GM18873 (cell line): ENCODE measurements around the gene NEXN.

Experiments used
- ATAC-seq: cut with Tn5 transposase; IDR thresholded peaks from one replicate; pipeline ENCODE4 v1.9.1; 2021; ENCODE audit warnings: mild to moderate bottlenecking, moderate library complexity, moderate number of reproducible peaks; ENCODE audit not compliant: unreplicated experiment, low FRiP score

Gene NEXN

DNA sequence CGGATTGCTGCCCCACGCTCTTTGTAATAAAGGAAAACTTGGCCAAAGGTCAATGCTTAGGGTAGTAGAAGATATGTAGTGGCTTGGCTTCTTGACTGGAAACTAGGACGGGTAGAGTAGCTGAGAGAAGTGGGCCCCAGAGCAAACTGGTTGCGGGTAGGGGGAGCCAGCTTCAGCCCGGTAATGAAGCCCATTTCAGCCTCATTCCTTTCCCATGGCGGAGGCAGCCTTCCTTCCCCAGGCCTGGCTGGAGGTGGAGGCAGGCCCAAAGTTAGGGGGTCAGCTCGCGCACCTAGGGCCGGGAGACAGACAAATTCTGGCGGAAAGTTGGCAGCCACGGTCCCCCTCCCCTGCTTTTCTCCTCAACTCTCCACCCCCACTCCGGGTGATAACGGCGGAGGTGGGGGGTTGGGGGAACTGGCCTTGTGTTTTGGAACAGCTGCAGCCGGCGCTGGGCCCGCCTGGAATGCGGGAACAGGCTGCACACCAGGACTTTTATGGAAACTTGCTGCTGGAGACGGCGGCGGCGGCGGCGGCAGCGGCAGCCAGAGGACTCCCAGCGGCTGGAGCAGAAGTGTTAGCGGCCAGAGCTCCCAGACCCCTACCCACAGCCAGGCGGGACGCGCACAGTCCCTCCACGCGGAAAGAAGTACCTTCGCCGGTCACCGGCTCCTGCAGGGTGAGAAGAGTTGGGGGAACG lies at the start of gene NEXN:
TSS of gene NEXN (plus strand) at position 544 of the 700 bp plus-strand sequence. CDS start 27,483 bp downstream, outside the sequence.
- no peak for ATAC-seq

DNA sequence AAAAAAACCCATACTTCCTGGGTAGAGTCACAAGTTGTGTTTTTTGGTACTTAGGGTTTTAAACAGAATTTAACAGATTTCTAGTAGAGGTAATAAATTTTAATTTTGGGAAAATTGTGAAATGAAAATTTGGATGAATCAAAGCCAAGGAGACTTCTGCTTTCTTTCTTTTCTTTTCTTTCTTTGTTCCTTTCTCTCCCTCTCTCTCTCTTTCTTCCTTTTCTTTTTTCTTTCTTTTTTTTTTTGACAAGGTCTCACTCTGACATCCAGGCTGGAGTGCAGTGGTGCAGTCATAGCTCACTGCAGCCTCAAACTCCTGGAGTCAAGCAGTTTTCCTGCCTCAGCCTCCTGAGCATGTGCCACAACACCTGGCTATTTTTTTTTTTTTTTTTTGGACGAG lies 46.9 kb upstream of the NEXN start:
- no peak for ATAC-seq

DNA sequence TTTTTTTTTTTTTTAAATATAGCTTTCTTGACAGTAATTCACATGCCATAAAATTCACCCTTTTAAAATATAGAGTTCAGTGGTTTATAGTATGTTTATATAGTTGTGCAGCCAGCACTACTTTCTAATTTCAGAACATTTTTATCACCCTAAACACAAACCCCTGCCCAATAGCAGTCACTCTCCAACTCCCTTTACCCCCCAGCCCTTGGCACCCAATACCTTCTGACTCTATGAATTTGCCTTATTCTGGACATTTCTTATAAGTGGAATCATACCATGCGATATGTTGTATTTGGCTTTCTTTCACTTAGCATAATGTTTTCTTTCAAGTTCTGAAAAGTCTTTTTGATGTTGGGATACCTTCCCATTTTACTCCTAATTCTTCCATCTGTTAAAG lies 42.5 kb upstream of the NEXN start:
- no peak for ATAC-seq

DNA sequence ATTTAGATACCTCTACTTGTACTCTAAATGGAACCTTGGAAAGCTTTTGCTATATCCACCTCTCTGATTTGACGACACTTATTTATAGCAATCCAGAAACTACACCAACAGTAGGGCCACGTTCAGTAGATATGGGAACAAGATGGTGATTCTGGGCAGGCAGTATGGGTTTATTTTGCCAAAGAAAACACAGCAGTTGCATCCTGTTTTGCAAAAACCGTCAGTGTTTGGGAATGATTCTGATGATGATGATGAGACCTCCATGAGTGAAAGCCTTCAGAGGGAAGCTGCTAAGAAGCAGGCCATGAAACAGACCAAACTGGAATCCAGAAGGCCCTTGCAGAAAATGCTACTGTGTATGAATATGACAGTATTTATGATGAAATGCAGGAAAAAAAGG lies 41.5 kb upstream of the NEXN start:
- ATAC-seq, result no peak

DNA sequence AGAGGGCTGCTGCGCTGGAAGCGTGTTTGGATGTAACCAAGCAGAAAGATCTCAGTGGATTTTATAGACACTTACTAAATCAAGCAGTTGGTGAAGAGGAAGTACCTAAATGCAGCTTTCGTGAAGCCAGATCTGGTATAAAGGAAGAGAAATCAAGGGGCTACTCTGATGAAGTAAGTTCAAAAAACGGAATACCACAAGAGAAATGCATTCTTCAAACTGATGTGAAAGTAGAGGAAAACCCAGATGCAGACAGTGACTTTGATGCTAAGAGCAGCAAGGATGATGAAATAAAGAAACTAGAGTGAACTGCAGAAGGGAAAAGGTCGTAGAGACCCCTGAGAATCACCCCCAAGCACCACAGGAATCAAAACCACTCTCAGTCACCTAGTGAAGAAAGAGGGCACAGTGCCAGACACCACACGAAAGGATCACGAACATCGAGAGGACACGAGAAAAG lies 40.8 kb upstream of the NEXN start:
- ATAC-seq, result no peak

DNA sequence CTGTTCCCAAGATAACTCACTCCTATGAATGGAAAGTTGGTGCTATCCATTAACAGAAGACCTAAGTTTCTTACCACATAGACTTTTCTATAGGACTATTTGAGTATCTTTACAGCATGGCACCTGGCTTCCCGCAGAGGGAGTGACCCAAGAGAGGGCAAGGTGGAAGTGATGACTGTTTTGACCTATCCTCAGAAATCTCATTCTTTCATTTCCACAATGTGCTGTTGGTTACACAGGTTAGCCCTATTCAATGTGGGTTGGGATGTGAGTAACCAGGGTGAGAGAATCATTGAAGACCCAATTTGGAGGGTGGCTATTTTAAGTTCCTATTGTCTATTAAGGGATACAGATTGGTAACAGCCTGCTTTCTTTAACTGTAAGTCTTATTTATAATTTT lies 38.3 kb upstream of the NEXN start:
- no peak for ATAC-seq

DNA sequence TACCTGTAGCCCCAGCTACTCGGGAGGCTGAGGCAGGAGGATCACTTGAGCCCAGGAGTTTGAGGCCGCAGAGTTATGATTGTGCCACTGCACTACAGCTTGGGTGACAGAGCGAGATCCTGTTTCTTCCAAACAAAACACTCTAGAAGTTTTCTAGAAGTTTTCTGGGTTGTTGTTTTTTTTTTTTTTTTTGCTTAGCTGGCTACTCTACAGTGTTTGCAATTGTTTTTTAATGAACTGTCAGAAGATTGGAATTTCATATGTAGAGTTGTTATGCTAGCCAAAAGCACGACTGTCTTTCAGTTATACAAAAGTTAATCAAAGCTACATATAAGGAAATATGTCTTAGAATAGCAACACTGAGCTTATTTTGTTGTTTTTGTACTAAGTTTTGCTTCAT lies 30.9 kb upstream of the NEXN start:
- ATAC-seq, result no peak

DNA sequence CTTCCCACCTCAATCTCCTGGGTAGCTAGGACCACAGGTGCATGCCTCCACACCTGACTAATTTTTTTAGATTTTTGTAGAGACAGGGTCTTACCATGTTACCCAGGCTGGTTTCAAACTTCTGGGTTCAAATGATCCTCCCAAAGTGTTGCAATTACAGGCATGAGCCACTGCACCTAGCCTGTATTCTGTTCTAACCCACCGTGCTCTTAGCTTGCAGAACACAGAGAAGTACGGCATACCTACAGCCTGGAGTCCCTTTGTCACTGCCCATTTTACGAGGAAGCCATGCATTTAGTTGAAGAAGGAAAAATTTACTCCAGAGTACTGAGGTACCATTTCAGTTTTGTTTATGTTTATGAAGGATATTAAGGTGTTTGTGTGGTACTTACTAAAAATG lies 29.7 kb upstream of the NEXN start:
- no peak for ATAC-seq

DNA sequence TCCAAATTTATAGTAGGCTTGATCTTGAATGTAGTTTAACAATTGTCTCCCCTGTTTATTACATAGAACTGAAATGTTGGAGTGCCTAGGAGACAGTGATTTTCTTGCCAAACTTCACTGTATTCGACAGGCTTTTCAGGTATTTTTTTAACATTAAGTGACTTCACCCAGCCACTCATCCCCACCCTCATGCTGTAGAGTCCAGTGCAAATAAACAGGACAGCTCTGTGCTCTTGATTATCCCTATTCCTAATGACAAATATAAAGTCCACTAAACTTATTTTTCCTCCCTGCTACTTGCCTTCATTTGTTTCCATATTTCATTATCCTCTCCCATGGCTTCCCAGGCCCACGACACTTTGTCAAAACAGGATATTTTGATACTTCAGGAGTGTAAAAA lies 29.2 kb upstream of the NEXN start:
- no peak for ATAC-seq

DNA sequence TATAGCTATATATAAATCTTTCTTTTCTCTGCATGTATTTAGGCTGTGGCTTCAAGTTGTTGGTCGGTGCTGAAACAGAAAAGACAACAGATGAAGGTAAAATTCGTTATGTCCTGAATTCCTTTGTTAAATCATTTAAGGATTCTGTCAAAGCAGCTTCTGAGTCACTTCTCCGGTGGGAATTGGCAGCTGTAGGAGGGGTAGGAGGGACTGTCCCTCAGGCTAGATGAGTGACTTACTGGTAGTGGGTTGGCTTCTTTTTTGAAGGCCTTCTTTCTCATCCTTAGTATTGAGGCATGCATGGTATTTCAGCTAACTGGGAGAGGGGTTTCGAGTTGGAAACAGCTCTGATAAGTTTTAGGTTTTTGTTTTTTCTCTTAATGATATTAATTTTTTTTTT lies 22.1 kb upstream of the NEXN start:
- ATAC-seq, result no peak

DNA sequence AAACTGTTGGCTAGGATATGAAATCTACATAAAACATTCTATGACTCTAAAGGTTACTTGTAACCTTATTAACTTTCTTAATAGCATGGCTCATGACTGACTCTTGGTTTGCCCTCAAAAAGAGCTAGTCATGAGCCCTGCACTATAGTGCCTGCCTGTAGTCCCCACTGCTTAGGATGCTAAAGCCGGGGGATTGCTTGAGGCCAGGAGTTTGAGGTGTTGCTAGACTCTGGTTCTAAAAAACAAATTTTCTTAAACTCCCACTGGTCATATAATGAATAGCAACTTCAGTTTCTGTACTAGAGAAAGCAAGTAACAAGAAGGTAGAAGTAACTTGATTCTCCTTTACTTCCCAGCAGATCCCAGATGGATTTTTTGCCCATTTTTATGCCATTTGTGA lies 15.8 kb upstream of the NEXN start:
- ATAC-seq, result no peak

DNA sequence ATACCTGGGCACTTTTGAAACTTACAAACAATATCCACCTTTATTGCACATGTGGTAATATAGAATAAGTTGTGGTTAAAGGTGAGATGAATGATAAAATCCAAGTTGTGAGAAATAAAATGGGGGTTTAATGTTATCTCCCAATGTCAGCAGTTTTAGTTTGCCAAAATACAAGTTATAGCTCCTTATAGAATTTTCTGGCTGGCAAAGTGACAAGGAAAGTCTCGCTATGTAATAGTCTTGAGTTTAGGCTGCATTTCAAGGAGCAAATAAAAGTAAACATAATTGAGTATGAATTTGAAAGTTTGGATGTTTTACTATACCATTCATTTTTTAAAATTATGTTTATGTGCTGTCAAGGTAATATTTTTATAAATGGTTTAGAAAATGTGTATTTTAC lies 15.0 kb upstream of the NEXN start:
- no peak for ATAC-seq

DNA sequence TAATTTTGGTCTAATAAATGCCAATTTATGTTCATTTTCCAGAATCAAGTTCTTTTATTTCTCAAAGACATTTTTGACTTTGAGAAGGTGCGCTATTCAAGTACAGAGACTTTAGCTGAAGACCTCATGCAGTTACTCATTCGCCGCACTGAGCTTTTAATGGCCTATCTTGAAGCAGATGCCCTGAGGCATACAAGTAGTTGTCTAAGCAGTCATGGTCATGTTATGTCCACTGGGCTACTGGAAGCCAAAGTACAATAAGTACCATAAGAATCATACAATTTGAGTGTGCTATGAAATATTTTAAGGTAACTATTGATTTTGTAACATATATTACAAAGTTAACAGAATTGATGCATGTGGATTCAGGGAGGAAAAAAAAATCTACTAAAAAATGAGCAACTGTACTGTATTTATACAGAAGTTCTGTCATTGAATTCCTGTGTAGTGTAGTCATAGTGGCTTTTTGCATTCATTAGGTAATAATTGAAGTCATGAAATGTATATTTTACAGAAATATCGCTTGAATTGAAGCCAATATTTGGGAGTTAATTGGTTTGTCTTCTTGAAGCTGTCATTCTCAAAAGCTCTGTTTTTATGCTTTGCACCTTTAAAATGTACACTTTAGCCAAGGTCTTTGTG lies 13.5 kb upstream of the NEXN start:
- no peak for ATAC-seq

DNA sequence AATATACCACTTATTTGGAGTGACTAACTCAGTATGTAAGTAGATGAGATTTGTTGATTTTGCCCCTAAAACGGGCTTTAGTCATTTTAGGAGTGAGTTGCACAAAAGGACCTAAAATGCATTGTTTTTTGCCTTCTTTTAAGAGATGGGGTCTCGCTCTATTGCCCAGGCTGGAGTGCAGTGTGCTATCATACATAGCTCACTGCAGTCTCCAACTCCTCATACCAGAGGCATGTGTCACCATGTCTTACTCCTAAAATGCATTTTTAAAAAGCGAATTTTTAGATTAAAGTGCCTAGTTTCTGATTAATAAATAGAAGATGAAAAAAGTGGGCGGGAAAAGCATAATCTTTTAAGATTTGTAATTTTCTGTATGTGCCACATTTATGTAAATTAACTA lies 11.5 kb upstream of the NEXN start:
- no peak for ATAC-seq

DNA sequence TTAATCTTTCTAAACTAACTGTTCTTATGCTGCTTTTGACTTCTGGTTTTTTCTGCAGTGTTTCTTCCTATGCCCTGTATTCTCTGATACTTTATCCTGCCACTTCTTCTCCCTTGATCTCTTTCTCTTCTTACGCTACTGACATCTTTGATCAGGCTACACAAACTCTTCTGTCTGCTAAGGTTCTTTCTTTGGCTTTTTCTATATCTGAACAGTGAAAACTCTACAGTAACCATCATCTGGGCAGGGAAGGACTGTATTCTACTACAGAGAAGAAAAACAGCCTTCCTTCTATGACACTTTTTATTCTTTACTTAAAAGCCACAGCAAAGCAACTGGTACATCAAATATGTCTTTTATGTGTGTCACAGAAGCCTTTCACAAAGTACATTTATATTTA lies 7.4 kb upstream of the NEXN start:
- no peak for ATAC-seq

DNA sequence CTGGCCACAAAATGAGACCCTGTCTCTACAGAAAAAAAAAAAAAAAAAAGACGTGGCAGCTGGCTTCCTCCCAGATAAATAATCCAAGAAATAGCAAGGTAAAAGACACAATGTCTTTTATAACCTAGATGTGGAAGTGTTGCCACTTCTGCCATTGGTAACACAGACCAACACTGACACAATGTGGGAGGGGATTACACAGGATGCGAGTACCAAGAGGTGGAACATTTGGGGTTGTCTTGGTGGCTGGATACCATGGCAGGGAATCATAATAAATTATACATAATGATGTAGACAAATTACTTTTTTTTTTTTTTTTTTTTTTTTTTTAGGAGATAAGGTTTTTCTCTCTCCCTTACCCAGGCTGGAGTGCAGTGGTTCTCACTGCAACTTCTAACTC lies 6.0 kb upstream of the NEXN start:
- no peak for ATAC-seq

DNA sequence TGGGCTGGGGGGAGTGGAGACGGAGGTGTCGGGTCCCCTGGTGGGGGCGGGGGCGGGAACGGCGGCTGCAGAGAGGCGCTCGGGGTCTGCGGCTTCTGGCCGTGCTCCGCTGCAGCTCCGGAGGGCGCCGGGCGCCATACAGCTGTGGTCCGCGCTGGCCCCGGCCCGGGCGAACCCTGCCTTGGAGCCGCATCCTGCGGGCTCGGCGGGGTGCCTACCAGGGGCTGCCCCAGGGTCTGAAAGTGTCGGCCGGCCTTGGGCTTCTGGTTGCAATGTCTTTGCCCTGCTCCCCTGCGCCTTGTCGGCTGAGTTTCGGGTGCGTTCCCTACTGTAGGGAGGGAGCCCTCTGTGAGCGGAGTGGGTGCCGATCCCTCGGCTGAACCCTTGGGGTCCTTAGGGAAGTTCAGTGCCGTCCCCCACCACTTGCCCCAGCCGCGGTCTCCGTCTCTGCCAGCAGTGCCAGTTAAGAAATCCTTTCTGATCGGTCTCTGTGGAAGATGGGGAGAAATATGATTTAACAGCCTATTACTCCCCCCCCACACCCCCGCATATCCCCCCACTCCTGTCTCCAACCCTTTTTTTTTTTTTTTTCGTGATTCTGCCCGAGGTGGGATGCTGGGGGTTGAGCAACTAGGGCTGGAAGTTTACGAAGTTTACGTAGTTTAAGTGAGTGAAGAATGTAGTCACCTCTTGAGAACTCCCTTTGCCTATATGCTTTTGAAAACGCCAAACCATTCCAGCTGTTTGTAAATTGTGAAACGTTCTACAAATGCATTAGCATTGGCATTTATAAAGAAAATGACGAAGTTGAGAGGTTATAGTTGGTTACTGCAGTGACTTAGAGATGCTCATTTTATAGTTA lies 588 bp downstream of the NEXN start:
- no peak for ATAC-seq

DNA sequence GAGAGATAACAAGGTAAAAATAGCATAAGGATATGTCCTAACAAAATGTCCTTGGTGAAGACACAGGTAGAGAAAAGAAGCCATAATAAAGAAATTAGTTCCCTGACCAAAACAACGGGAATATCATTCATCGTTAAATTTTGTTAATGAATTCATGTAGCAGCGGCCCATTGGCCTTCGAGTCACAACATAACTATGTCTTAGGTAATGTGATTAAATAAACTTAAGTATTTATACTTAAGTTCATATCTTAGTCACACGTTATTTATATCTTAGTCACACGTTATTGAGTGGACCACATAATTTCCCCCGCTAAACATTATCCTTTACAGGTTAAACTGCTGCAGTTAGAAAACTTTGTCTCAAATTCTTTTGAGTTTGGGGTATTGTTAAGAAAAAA lies 1.2 kb downstream of the NEXN start:
- no peak for ATAC-seq

DNA sequence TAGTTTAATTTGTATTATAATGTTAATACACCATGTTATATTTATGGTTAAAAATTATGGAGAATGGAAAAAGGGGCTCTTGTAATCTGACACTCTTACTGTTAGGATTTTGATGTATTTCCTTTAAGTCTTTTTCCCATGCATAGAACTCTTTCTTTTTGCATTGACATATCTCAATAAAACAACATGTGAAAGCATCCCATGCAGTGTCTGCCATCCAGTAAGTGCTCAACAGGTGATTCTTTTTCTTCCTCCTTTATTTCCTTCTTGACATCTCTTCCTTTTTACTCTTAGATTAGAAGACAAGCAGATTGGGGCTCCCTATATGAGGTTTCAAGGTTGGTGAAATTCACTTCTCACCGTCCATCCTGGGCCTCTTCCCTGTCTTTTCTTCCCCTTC lies 2.8 kb downstream of the NEXN start:
- ATAC-seq, result no peak

DNA sequence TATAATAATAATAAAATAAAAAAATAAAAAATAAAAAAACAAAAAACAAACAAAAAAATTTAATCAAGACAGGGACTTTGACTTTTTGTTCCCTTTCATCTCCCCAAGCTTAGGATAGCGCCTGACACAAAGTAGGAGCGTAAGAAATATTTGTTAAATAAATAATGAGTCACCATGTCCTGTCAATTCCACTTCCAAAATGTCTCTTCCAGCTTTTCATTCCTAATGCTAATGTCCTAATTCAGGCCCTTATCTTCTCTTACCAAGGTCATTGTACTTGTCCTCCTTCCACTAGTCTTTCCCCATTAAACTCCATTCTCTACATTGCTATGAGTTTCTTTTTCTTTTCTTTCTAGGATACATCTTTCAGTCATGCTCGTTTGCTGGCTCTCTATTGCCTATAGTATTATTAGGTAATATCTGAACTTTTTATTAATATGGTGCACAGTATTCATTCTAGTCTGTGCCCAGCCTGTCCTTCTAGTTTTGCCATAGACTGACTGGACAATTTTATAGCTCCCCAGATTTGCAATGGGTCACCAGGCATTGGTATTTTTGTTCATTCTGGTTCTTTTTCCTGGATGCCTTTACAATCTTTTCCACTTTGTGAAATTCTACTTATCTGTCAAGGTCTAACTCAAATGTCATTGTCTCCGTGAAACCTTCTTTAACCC lies 11.4 kb downstream of the NEXN start:
- no peak for ATAC-seq
